HG03159 (cell line): Measurements from ENCODE around the gene ODF2L.

Experiments used
- ATAC-seq: cut with Tn5 transposase; IDR thresholded peaks from one replicate; pipeline ENCODE4 v1.9.1; 2021; ENCODE audit warnings: mild to moderate bottlenecking, moderate library complexity; ENCODE audit not compliant: unreplicated experiment

ODF2L gene

GRCh38 chr1:86322241-86322640 is 73.9 kb downstream of the ODF2L start:
- no peak for ATAC-seq

- no peak for ATAC-seq
These were observed 77.7 kb downstream of the ODF2L start for GRCh38 chr1:86318436-86318835.

- ATAC-seq = no peak
These were observed 78.2 kb downstream of the ODF2L start for GRCh38 chr1:86317926-86318325.

GRCh38 chr1:86305731-86306130 is 90.4 kb downstream of the ODF2L start:
- no peak for ATAC-seq

- ATAC-seq = no peak
These were observed 93.0 kb downstream of the ODF2L start for GRCh38 chr1:86303041-86303690.
